ENCODE results near the gene ESYT3.
"Not testable (repeated sequence)": the region's sequence is repeated elsewhere in the genome, so short reads cannot be mapped to it uniquely, and the experiment has no call there.

The ESYT3 gene

DNA sequence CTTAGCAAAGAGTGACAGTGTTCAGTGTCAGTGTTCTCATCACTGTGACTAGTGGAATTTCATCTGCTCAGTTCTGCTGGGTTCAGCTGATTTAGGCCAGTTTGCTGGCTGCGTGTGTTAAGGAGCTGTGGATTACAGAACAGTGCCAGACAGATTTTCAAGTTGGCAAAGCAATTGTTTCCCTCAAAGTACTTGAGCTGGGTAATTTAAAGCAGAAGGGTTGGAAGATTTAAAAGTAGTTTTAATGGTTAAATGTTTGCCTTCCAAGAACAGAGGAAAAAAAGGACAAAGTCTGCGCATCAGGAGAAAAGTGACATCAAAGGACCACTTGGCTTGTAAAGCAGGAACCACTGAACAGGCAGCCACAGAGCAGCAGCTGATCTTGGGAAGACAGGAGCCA lies 8.7 kb downstream of the ESYT3 start:
- FAIRE-seq, result no peak

GRCh38 chr3:138443521-138444503 lies 9.4 kb downstream of the ESYT3 start:
- FAIRE-seq, result no peak

GRCh38 chr3:138445236-138445635 lies 10.8 kb downstream of the ESYT3 start:
- FAIRE-seq, result no peak

DNA sequence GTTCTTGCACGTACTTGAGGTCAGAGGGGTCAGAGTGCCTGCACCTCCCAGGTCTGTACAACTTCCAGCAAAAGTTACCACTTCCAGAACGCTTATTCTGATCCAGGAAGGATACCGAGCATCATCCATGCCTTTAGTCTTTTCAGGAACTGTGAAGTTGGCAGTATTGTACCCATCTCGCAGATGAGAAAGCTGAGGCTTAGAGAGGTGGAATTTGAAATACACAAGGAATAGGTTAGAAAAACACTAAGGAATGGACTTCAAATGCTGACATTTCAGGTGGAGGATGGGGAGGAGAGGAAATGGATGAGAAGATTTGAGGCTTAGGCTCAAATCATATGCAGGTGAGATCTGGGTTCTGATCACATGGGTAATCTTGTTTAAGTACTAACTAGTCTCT lies 11.2 kb downstream of the ESYT3 start:
- FAIRE-seq, result no peak

DNA sequence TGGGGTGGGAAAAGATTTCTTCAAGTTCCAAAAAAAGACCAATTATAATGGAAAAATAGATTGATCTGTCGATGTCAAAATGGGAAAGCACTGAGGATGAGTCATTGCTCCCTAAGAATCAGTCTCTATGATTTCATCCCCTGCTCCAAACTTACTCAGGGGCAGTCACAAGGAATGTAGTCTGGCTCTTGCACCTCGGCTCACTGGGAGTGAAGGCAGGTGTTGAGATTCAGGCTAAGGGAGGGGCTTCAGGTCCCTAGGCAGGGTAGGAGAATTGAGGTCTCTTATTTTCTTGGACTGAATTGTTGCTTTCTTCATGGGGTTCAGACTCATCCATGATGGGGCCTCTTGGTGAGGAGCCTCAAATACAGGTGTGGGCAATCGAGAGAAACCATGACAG lies 14.2 kb downstream of the ESYT3 start:
- no peak for FAIRE-seq

DNA sequence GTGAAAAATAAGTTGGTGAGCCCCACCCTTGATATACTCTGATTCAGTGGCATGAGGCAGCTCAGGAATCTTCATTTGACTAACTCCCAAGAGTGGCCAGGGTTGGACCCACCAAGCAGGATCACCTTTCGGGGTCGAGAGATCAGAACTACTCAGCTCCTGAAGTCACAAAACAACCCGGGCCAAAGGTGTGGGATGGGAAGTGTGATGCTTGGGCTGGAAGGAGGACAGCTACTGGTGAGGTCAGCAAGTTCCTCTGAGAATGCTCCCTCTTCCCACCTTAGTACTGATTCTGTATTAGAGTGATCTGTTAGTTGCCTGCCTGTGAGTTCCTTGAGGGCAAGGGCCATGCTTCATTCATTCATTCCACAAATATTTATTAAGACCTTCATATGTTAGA lies 15.1 kb downstream of the ESYT3 start:
- FAIRE-seq, result no peak

DNA sequence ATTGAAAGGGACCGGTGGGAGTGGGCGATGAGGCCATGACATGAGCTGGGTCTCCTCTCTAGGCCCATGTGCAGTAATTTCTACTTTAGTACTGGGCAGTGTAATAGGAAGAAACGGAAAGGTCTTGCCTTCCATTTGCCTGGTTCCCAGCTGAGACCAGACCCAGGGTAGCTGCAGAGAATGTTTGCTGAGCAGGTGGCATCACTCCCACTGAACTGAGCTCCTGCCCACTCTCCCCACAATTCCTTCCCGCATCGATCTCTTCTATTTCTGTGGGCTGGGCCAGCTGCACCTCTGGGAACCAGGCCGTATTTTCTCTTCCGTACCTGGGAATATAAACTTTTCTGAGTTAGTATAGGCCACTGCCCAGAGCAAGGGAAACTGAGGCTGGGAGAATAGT lies 15.8 kb downstream of the ESYT3 start:
- no peak for FAIRE-seq

GRCh38 chr3:138450704-138451424 lies 16.4 kb downstream of the ESYT3 start:
- FAIRE-seq, result no peak

GRCh38 chr3:138451595-138452162 lies 17.3 kb downstream of the ESYT3 start:
- FAIRE-seq, result no peak

GRCh38 chr3:138452436-138452835 lies 18.0 kb downstream of the ESYT3 start:
- FAIRE-seq, result no peak

DNA sequence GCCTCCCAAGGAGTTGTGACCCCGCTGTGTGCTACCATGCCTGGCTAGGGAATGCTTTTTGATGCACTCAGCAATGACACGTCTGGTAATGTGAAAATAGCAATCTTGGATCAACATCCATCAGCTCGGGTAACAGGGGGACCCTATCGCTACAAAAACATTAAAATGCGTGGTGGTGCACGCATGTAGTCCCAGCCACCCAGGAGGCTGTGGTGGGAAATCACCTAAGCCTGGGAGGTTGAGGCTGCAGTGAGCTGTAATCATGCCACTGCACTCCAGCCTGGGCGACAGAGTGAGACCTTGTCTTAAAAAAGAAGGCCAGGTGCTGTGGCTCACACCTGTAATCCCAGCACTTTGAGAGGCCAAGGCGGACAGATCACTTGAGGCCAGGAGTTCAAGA lies 19.5 kb downstream of the ESYT3 start:
- not testable (repeated sequence) for FAIRE-seq

- no peak for FAIRE-seq
These were observed 21.6 kb downstream of the ESYT3 start for GRCh38 chr3:138455801-138456716.

DNA sequence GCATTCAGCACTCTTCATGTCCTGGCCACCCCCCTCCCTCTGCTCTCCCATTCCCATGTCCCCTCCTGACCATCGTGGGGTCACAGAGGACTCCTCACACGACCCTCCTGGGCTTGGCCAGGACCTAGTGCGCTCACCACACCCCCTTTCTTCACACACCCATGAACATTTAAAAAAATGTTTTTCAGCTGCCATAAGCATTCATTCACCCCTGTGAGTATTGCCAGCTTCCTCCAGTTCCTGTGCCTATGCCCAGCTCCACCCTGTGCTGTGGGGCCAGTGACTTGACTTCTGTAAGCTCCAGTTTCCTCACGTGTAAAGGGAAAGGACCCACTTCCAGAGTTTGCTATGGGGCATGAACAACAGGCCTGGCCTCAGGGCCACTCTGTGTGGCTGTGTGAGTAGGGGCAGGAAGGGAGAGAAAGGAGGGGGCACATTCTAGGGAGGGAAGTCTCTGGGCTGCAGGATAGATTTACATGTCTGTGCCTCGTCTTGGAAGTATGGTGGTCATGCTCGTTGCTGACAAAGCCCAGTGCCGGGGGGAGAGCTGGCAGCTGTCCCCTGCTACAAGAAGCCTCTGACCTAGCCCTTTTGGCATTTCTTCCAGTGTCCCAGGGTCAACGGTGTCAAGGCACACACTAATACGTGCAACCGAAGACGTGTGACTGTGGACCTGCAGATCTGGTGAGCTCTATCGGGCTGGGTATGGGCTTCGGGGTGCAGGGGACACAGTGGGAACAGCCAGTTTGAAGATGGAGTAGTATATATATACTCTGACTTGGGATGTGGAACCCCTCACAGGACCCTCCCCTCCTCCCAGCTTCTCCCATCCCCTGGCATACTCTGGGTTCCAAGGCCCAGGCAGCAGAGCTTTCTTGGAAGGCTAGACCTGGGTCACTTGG lies 22.8 kb downstream of the ESYT3 start:
- FAIRE-seq, result no peak

DNA sequence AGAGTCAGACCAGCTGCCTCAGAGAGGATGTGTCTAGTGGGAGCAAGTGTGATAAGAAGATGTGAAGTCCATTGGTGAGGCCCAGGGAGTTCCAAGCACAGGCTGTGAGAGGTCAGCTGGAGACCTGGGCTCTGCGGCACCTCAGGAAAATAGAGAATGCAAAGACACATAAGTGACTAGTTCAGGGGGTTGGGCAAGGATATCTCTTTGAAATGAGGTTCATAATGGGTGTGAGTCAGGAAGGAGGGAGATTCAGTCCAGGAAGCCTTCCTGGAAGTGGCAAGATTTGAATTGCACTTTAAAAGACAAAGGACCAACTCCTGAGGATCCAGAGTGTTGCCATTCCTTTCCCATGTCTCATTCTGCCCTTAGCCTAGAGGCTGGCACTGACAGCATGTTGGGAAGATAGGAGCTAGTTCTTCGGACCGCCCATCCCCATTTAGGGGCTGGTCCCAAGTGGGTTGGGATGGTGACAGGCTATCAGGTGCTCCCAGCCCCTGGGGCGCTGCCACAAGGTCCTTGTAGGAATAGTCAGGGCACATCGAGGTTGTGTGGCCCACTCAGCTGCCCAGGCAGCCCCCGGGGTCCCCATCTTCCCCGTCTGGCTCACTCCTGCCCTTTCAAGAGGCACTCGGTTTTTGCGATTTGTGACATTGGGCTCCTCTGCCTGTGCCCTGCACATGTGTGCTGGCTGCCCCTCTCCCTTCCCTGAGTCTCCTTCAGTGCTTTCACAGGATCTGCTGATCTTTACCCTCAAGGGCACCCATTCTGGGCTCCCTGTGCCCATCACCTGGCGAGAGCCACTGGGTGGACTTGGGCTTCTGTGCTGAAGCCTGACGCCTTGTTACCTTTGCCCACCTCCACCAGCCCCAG lies 23.7 kb downstream of the ESYT3 start:
- no peak for FAIRE-seq

GRCh38 chr3:138458774-138459499 lies 24.5 kb downstream of the ESYT3 start:
- no peak for FAIRE-seq

DNA sequence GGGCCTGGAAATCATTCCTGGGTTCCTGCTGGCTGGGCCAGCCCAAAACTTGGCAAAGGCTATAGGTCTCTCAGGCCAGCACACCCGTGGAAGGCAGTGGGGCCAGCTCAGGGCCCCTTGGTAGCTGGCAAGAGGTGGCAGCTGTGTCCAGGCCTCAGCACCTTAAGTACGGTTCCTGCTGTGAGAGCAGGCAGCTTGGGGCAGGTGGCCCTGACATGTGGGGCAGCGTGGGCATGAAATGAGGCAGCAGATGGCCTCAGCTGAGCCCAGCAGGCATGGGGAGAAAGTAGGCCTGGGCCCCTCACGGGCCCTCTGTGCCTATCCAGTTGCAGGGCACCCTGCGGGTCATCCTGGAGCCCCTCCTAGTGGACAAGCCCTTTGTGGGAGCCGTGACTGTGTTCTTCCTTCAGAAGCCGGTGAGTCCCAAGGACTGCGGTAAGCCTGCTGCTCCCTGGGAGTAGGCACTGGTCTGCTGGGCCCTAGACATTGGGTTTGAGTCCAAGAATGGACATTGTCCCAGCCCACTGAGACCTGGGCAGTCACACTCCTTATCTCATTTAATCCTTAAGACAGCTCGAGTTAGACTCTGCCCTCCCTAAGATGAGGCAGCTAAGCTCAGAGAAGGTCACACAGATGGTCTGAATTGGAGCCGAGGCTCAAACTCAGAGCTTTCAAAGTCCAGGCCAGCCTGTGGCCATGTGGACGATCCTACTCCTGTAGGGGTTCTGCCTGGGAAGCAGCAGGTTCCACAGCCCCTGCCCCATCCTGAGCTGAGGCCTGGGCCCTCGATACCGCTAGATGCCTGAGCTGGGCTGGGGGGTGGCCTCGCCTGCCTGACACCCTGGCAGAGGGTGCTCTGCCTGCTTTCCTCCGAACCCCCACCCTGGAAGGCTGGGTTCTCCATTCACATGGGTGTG lies 25.5 kb downstream of the ESYT3 start:
- no peak for FAIRE-seq

GRCh38 chr3:138460536-138461205 lies 26.3 kb downstream of the ESYT3 start:
- FAIRE-seq, result no peak

GRCh38 chr3:138461246-138461645 lies 26.8 kb downstream of the ESYT3 start:
- no peak for FAIRE-seq
